H1 (cell line): ENCODE results near the gene WFIKKN1. TPM values are rescaled to one million over a fixed set of nuclear protein-coding genes. Genes with fewer than 3 reads are reported as not detected.

Experiments
- BACH1 ChIP-seq: IDR thresholded peaks from 2 replicates; pipeline ENCODE4 v1.6.1; 2012; ENCODE audit warnings: low read length, improper control_type of control experiment
- CHD2 ChIP-seq: IDR thresholded peaks from 2 replicates; pipeline ENCODE4 v1.6.1; 2012; ENCODE audit warnings: low read length, improper control_type of control experiment
- CREB1 ChIP-seq: IDR thresholded peaks from 2 replicates; pipeline ENCODE4 v1.6.1; 2012; ENCODE audit warnings: inconsistent platforms
- EGR1 ChIP-seq: IDR thresholded peaks from 2 replicates; pipeline ENCODE4 v1.6.1; 2011; ENCODE audit warnings: low read depth, low read length, borderline replicate concordance
- EP300 ChIP-seq, 2 experiments: IDR thresholded peaks; 1 replicate in 1 of 2; 2 replicates in 1 of 2; pipeline ENCODE4 v1.6.1; 2011 to 2012; ENCODE audit warnings: low read depth in 2 of 2, low read length in 2 of 2, mild to moderate bottlenecking in 2 of 2, borderline replicate concordance in 1 of 2, inconsistent platforms in 1 of 2, moderate library complexity in 1 of 2
- EZH2 ChIP-seq: fragments of 200-600 bp; sonication (generic); IDR thresholded peaks from 2 replicates; pipeline ENCODE4 v1.7.1; 2012; ENCODE audit warnings: low read depth, mild to moderate bottlenecking, moderate library complexity, low read length, inconsistent platforms; ENCODE audit not compliant: severe bottlenecking
- HDAC2 ChIP-seq, 2 experiments: fragments of 300-600 bp in 1 of 2; sonication (generic) in 1 of 2; IDR thresholded peaks; 2 replicates each; pipeline ENCODE4 v1.6.1; 2011 to 2012; ENCODE audit warnings: low read depth in 2 of 2, low read length in 2 of 2, mild to moderate bottlenecking in 2 of 2, moderate library complexity in 2 of 2, borderline replicate concordance in 1 of 2, inconsistent platforms in 1 of 2
- KDM5A ChIP-seq: fragments of 200-600 bp; IDR thresholded peaks from 2 replicates; pipeline ENCODE4 v1.7.1; 2012; ENCODE audit warnings: mild to moderate bottlenecking, low read length, inconsistent platforms, mixed read lengths
- MAX ChIP-seq: IDR thresholded peaks from 2 replicates; pipeline ENCODE4 v1.6.1; 2012; ENCODE audit warnings: inconsistent platforms
- NRF1 ChIP-seq: IDR thresholded peaks from 2 replicates; pipeline ENCODE4 v1.6.1; 2011; ENCODE audit warnings: mild to moderate bottlenecking, low read depth, low read length, improper control_type of control experiment
- RXRA ChIP-seq: IDR thresholded peaks from 2 replicates; pipeline ENCODE4 v1.6.1; 2011; ENCODE audit warnings: low read depth, mild to moderate bottlenecking, low read length, moderate library complexity; ENCODE audit not compliant: insufficient read depth
- SIRT6 ChIP-seq: IDR thresholded peaks from one replicate; pipeline ENCODE4 v1.7.1; 2012; ENCODE audit warnings: low read length, inconsistent platforms
- SIX5 ChIP-seq: IDR thresholded peaks from 2 replicates; pipeline ENCODE4 v1.6.1; 2011; ENCODE audit warnings: mild to moderate bottlenecking, low read depth, low read length
- SUZ12 ChIP-seq: fragments of 200-600 bp; sonication (generic); IDR thresholded peaks from 2 replicates; pipeline ENCODE4 v1.6.1; 2012; ENCODE audit warnings: mild to moderate bottlenecking, inconsistent platforms, low read length, moderate library complexity, mixed read lengths
- TAF1 ChIP-seq: IDR thresholded peaks from 2 replicates; pipeline ENCODE4 v1.6.1; 2011; ENCODE audit warnings: mild to moderate bottlenecking, low read depth, low read length
- TAF7 ChIP-seq: optimal IDR thresholded peaks from 2 replicates; pipeline ENCODE3; 2011; ENCODE audit warnings: low read depth, mild to moderate bottlenecking, inconsistent platforms, low read length, moderate library complexity, borderline replicate concordance
- TEAD4 ChIP-seq: IDR thresholded peaks from 2 replicates; pipeline ENCODE4 v1.6.1; 2012; ENCODE audit warnings: low read depth, low read length, inconsistent platforms, mixed read lengths
- ZNF274 ChIP-seq: IDR thresholded peaks from 2 replicates; pipeline ENCODE4 v1.7.0; 2012; ENCODE audit warnings: low read length, borderline replicate concordance; ENCODE audit errors: extremely low read depth
- polyA plus RNA-seq, 7 experiments: library from polyadenylated mRNA; depleted of rRNA in 3 of 7; stranded (reverse) in 5 of 7; unstranded in 2 of 7; fragments of >200 nt in 5 of 7; fragments of 200-250 nt in 2 of 7; gene quantifications; 1 replicate in 5 of 7; 2 replicates in 1 of 7; 4 replicates in 1 of 7; pipeline versions ENCODE4 v1.2.1 to v1.2.3, GENCODE V29; 2011 to 2013; ENCODE audit warnings: missing spikeins in 2 of 7, mixed read lengths in 2 of 7
- total RNA-seq: library from RNA; stranded (reverse); fragmentation: NEBNext Ultra II Directional; extraction: Animal tissue kit (Norgen Biotek cat#: 25700); gene quantifications from 2 replicates; pipeline ENCODE4 v1.2.1, GENCODE V29; 2021
- TF ChIP-seq, protein P1 (sequence below), 3 experiments: IDR thresholded peaks; 1 replicate in 2 of 3; 2 replicates in 1 of 3; pipeline versions ENCODE4 v1.5.1 to v1.6.1; 2011; ENCODE audit warnings: low read length in 3 of 3, mild to moderate bottlenecking in 3 of 3, inconsistent platforms in 2 of 3, low read depth in 1 of 3, moderate library complexity in 1 of 3; ENCODE audit not compliant: insufficient read depth in 1 of 3; ENCODE audit errors: control extremely low read depth in 1 of 3

Gene WFIKKN1
- total and polyA plus RNA-seq, 2 of the 8 experiments (the other 6 are each of a cell fraction or from before 2014, with no cell fraction given): 11.4 to 15.8 TPM

DNA sequence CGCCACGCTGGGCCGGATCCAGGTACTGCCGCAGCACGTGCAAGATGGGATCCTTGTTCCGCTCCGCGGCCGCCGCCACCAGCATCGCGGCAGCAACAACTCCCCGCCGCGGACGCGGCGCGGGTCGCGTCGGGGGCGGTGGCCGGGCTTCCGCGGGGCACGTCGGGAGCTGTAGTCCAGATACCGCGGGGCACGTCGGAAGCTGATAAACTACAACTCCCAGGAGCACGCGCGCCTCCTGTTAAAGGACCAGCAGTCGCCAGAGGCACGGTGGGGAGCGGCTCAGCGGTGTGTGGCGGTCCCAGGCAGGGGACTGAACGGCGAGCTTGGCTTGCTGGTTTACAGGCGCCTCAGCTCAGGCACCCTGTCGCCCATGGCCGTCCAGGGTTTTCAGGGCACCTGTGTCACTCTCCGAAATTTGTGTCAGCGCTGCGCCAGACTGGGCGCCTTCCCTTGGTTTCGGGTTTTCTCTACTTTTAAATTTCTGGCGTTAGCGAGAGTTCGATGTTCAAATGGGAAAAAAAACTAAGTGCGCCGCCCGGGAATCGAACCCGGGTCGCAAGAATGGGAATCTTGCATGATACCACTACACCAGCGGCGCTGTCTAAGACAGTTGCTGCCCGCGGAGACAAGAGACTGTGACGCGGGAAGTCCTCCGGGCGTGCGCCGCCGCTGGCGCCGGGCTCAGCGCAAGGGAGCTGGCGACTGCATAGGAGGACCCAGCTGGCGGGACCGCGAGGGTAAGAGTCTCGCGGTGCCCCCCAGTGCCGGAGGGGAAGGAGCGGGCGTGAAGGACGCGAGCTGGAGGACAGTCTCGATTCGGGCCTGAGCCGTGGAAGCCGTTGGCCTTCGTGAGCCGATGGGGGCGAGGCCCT, 5.7 kb downstream of the WFIKKN1 start, which contains the start of gene METTL26 (continued):
- TF ChIP-seq KDM5A (no peak), RXRA (no peak), SUZ12 (no peak), TEAD4 (peak; percentile 37; the same call in 1 of the 2 replicates), BACH1 (peak; percentile 60), TAF7 (peak; percentile 61), CREB1 (peak; percentile 67; the same call in 1 of the 2 replicates), ZNF274 (no peak), EGR1 (peak; percentile 39; the same call in 1 of the 2 replicates), CHD2 (peak; percentile 75; the same call in 1 of the 2 replicates), EZH2 (no peak), TAF1 (peak; percentile 64), MAX (peak; percentile 94), SIRT6 (no peak), HDAC2 (IDR thresholded peaks at IDR 0.05; ENCODE audit: borderline replicate concordance in 1 of 2, low read depth in 2 of 2, low read length in 2 of 2) (0 out of 4 replicates have a peak, but pooled peaks of 1 of the 2 experiments have one; percentile 17), EP300 (IDR thresholded peaks at IDR 0.05; ENCODE audit: borderline replicate concordance in 1 of 2, low read depth in 2 of 2, low read length in 2 of 2) (no peak), SIX5 (peak; percentile 81), NRF1 (peak; percentile 33; the same call in 1 of the 2 replicates)
- TF ChIP-seq, protein P1, sequence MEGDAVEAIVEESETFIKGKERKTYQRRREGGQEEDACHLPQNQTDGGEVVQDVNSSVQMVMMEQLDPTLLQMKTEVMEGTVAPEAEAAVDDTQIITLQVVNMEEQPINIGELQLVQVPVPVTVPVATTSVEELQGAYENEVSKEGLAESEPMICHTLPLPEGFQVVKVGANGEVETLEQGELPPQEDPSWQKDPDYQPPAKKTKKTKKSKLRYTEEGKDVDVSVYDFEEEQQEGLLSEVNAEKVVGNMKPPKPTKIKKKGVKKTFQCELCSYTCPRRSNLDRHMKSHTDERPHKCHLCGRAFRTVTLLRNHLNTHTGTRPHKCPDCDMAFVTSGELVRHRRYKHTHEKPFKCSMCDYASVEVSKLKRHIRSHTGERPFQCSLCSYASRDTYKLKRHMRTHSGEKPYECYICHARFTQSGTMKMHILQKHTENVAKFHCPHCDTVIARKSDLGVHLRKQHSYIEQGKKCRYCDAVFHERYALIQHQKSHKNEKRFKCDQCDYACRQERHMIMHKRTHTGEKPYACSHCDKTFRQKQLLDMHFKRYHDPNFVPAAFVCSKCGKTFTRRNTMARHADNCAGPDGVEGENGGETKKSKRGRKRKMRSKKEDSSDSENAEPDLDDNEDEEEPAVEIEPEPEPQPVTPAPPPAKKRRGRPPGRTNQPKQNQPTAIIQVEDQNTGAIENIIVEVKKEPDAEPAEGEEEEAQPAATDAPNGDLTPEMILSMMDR (IDR thresholded peaks at IDR 0.05; ENCODE audit: control extremely low read depth in 1 of 3, insufficient read depth in 1 of 3, low read depth in 1 of 3, low read length in 3 of 3): no peak
